Heart left ventricle (tissue), 16 donors: Measurements from ENCODE around the gene RPS6KA2. TPM values are rescaled to one million over a fixed set of nuclear protein-coding genes. Genes with fewer than 3 reads are reported as not detected.

Source experiments
- ATAC-seq, 4 donors: fragments of 200-7000 bp; cut with Tn5 transposase; one replicate each; pipeline ENCODE4 v1.9.1; 2020 to 2022; ENCODE audit warnings: moderate library complexity in 4 of 4, mild to moderate bottlenecking in 3 of 4, moderate number of reproducible peaks in 1 of 4
- DNase-seq, 5 donors: peaks; one replicate each; pipeline ENCODE4 v3.0.0-alpha.2; 2020
- H3K27ac ChIP-seq, 12 donors: fragments of 200-600 bp; sonication (generic) in 4 of 12; one replicate each; pipeline versions ENCODE4 v1.5.0 to v1.8.0; 2016 to 2022; ENCODE audit warnings: mild to moderate bottlenecking in 2 of 12
- H3K27me3 ChIP-seq, 9 donors: fragments of 200-600 bp; sonication (generic) in 2 of 9; one replicate each; pipeline versions ENCODE4 v1.5.1 to v1.8.0; 2016 to 2022; ENCODE audit warnings: mild to moderate bottlenecking in 3 of 9
- H3K36me3 ChIP-seq, 9 donors: fragments of 200-600 bp; sonication (generic) in 2 of 9; one replicate each; pipeline versions ENCODE4 v1.5.0 to v1.8.0; 2018 to 2022; ENCODE audit warnings: mild to moderate bottlenecking in 2 of 9
- H3K4me1 ChIP-seq, 12 donors: fragments of 200-600 bp; sonication (generic) in 4 of 12; one replicate each; pipeline versions ENCODE4 v1.5.0 to v1.8.0; 2016 to 2022; ENCODE audit warnings: mild to moderate bottlenecking in 3 of 12
- H3K4me3 ChIP-seq, 12 donors: fragments of 200-600 bp; sonication (generic) in 4 of 12; one replicate each; pipeline versions ENCODE4 v1.5.0 to v1.8.0; 2017 to 2022; ENCODE audit warnings: mild to moderate bottlenecking in 9 of 12, moderate library complexity in 4 of 12
- H3K9me3 ChIP-seq, 12 donors: fragments of 200-600 bp; sonication (generic) in 4 of 12; one replicate each; pipeline versions ENCODE4 v1.5.0 to v1.8.0; 2016 to 2022; ENCODE audit warnings: mild to moderate bottlenecking in 1 of 12
- POLR2A ChIP-seq, 2 donors: fragments of 450-650 bp; IDR thresholded peaks; one replicate each; pipeline ENCODE4 v1.6.1; 2017; ENCODE audit warnings: antibody characterized with exemption in 2 of 2, mild to moderate bottlenecking in 2 of 2, moderate library complexity in 2 of 2
- WGBS, 4 donors: extraction: QIAGEN DNeasy Blood & Tissue Kit in 2 of 4; methylation state at CpG; one replicate each; pipeline versions ENCODE4 v1.1.5 to v1.1.7; 2013 to 2018; 5-methylcytosine and 5-hydroxymethylcytosine counted together
- intact Hi-C, 10 donors: fragments of 100-400 bp; cut with DNase I; formaldehyde crosslinking; loops; one replicate each; pipeline versions ENCODE4 v1.11.1 to v1.14.2; 2022
- polyA plus RNA-seq, 2 donors: library from polyadenylated mRNA; stranded (reverse); fragments of 200-250 nt; gene quantifications; one replicate each; pipeline ENCODE4 v1.2.3, GENCODE V29; 2013
- total RNA-seq, 9 donors: library from RNA; depleted of rRNA in 2 of 9; stranded (reverse); fragments of >200 nt in 2 of 9; fragmentation: NEBNext Ultra II Directional in 3 of 9; extraction: Animal tissue kit (Norgen Biotek cat#: 25700) in 3 of 9; gene quantifications; one replicate each; pipeline versions ENCODE4 v1.1.0 to v1.2.4, GENCODE V29; 2016 to 2023
- TF ChIP-seq, protein P1 (sequence below), 12 donors: fragments of 200-600 bp; sonication (generic) in 4 of 12; IDR thresholded peaks; one replicate each; pipeline versions ENCODE4 v1.5.0 to v1.8.0; 2018 to 2022; ENCODE audit warnings: antibody characterized with exemption in 12 of 12, mild to moderate bottlenecking in 5 of 12
- donor health status: ischemic (EF 13 %, LVEDD 7.1; RV severe dilation, severe dysfunction).
- donor health status: healthy with polysubstance abuse.
- donor health status: DM: no; HTN: yes; CAD: no.
- donor health status: DM: no; HTN: no; CAD: no.
- donor health status: ischemic (EF 25% LVEDD 6.9; RV normal size, moderate dysfunction).
- donor health status: ischemic (EF 25% LVEDD 5.7; RV mildly dilated, moderate dysfunction).
- donor health status: healthy.
- donor health status: DM: yes; HTN: yes; CAD: no.
- donor health status: ischemic (EF 35%, LVEDD 5.7; RV mildly dilated, moderate dysfunction).
- donor health status: nonischemic (EF 11% LVEDD 7.7; RV severe dilation, severe dysfunction).
- donor health status: DM: yes; HTN: yes; CAD: no.
- donor health status: PGD.
- donor health status: ischemic (EF 29% LVEDD 5.4; RV normal size, mild dysfunction).
- donor health status: nonischemic (EF 23%, LVEDD 6.1; RV moderate dilation, normal function).

RPS6KA2 gene
- total and polyA plus RNA-seq, 11 donors = 23.0 to 171 (median 91.6) TPM

DNA sequence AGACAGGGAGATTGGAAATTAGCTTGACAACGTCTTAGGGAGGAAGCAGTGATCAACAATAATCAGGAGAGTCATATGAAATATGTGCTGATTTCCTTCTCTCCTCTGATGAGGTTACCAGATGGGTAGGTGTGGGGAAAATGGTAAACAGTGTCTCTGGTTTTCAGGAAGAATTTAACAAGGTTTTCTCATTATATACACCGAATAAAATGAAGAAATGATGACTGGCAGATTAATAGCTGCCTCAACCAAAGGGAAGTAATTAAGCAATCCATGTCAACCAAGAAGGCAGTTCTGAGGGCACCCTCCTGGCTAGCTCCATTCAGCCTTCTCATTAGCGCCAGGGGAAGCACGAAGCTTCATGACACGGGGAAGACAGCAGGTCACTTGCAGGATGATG is 27.8 kb downstream of the RPS6KA2 start:
- no peak for TF ChIP-seq POLR2A (IDR thresholded peaks at IDR 0.05)
- TF ChIP-seq, protein P1, sequence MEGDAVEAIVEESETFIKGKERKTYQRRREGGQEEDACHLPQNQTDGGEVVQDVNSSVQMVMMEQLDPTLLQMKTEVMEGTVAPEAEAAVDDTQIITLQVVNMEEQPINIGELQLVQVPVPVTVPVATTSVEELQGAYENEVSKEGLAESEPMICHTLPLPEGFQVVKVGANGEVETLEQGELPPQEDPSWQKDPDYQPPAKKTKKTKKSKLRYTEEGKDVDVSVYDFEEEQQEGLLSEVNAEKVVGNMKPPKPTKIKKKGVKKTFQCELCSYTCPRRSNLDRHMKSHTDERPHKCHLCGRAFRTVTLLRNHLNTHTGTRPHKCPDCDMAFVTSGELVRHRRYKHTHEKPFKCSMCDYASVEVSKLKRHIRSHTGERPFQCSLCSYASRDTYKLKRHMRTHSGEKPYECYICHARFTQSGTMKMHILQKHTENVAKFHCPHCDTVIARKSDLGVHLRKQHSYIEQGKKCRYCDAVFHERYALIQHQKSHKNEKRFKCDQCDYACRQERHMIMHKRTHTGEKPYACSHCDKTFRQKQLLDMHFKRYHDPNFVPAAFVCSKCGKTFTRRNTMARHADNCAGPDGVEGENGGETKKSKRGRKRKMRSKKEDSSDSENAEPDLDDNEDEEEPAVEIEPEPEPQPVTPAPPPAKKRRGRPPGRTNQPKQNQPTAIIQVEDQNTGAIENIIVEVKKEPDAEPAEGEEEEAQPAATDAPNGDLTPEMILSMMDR (IDR thresholded peaks at IDR 0.05) = no peak
- H3K4me1 ChIP-seq = peaks cover 0 to 40% (median 25%) of the 10 kb centered on the region in 12 donors
- no peaks in the 10 kb centered on the region for H3K27me3 ChIP-seq
- 67 to 70% (median 68%) methylated on average over 5 of the region's 5 CpGs for WGBS, 4 donors
- no peak for DNase-seq
- peak in 1 of 4 donors; percentile 53 for ATAC-seq
- no peaks in the 10 kb centered on the region for H3K9me3 ChIP-seq
- intact Hi-C loops = no loop called here
- peak overlapping the region; percentile 57 to 89 (median 76) for H3K27ac ChIP-seq
- no peak overlapping the region for H3K4me3 ChIP-seq
- H3K36me3 ChIP-seq = no peaks in the 10 kb centered on the region

- peak; percentile 62 to 93 (median 91) for ATAC-seq
- H3K27ac ChIP-seq = peak overlapping the region; percentile 57 to 89 (median 76)
- H3K27me3 ChIP-seq = no peaks in the 10 kb centered on the region
- intact Hi-C loops = no loop called here
- 44 to 63% (median 57%) methylated on average over 11 of the region's 11 CpGs for WGBS, 4 donors
- H3K9me3 ChIP-seq = no peaks in the 10 kb centered on the region
- TF ChIP-seq, protein P1 (IDR thresholded peaks at IDR 0.05) = no peak
- no peak for TF ChIP-seq POLR2A (IDR thresholded peaks at IDR 0.05)
- peak in 4 of 5 donors; percentile 34 to 62 (median 53) for DNase-seq
- no peaks in the 10 kb centered on the region for H3K36me3 ChIP-seq
- H3K4me1 ChIP-seq = peaks cover 0 to 40% (median 25%) of the 10 kb centered on the region in 12 donors
- H3K4me3 ChIP-seq = no peak overlapping the region
Measured at GRCh38 chr6:166598441-166599138, 28.5 kb downstream of the RPS6KA2 start.

DNA sequence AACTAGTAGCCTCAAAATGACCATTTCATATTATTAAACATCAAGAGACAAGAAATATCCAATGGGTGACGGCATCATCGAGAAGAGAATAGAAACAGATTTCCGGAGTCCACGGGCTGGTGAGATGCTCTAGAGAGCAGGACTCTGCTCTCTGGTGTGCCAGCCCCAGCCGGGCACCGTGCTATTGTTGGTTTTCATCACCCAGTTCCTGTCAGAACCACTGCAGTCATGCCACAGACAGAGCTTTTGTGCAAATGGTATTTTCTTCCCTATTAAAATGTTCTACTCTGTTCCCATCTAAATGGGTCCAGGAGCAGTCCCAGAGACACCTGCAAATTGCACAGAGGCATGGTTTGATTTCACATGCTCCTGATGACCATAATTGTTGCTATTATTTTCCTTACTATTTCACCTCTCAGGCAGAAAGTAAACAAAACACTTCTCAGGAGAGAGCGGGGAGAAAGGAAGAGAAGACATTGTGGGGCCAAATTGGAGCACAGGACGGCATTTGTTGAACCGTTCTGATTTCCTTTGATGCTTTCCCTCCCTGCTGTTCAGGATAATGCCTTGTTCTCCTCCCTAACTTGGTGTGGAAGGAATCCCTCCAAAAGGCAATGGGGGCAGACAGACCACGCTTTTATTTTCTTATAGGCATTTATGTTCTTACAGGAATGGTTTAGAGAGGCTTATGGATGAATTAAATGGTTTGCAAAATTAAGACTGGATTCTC is 29.2 kb downstream of the RPS6KA2 start:
- Histone ChIP-seq H3K27me3 (no peaks in the 10 kb centered on the region), H3K4me1 (peaks cover 0 to 40% (median 25%) of the 10 kb centered on the region in 12 donors), H3K36me3 (no peaks in the 10 kb centered on the region), H3K9me3 (no peaks in the 10 kb centered on the region), H3K27ac (peak overlapping the region; percentile 3 to 89 (median 76)), H3K4me3 (no peak overlapping the region)
- no peak for DNase-seq
- TF ChIP-seq POLR2A (IDR thresholded peaks at IDR 0.05) = no peak
- TF ChIP-seq, protein P1 (IDR thresholded peaks at IDR 0.05) = no peak
- ATAC-seq = no peak
- 66 to 75% (median 66%) methylated on average over 10 of the region's 10 CpGs for WGBS, 4 donors
- intact Hi-C loops = no loop called here

- WGBS, 4 donors = 94 to 96% (median 96%) methylated on average over 15 of the region's 15 CpGs
- Histone ChIP-seq H3K27ac (no peak overlapping the region), H3K36me3 (no peaks in the 10 kb centered on the region), H3K4me3 (no peak overlapping the region), H3K27me3 (no peaks in the 10 kb centered on the region), H3K9me3 (no peaks in the 10 kb centered on the region), H3K4me1 (peaks cover 0 to 40% (median 25%) of the 10 kb centered on the region in 12 donors)
- no peak for DNase-seq
- ATAC-seq = no peak
- intact Hi-C loops = no loop called here
- TF ChIP-seq, protein P1 (IDR thresholded peaks at IDR 0.05) = no peak
- no peak for TF ChIP-seq POLR2A (IDR thresholded peaks at IDR 0.05)
Measured at GRCh38 chr6:166596776-166597507, 30.1 kb downstream of the RPS6KA2 start.
